ENCODE measurements around the gene UQCR10. TPM values are rescaled to one million over a fixed set of nuclear protein-coding genes. Genes with fewer than 3 reads are reported as not detected.

The UQCR10 gene
- total RNA-seq, 1 donor from 2014 or later: 81.1 TPM

DNA sequence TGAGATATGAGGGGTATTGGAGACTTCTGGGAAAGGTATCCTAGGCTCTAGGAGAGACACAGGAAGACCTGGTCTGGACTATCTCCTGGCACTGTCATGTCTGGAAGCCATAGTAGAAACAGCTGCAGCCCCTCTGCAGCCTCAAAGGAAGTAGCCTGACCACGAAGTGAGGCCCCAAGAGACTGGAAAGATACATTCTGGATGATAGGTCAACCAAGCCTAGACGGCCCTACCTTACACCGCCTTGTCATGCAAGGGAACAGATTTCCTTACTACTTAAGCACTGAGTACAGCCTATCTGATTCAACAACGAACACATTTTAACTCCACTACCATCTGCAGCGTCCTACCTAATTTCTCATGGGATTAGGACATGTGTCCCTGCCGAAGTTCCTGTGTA is 31.1 kb downstream of the UQCR10 start:
- DNase-seq (ENCODE audit: low spot score): no peak

DNA sequence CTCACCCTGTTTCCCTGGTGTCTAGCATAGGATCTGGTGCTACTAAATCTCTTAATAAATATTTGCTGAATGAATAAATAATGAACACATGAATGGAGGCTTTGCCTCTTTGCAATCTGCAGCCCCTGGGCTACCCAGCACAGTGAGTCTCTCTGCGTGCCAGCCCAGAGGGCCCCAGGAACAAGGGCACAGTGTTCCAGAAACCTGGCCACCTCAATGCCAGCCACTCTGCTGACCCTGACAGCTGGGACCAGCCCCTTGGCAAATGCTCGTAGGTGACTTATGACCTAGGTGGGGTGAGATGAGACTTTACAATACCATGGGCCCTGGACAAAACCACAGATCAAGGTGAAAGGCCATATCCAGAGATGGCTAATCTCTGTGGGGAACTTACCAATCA is 31.6 kb downstream of the UQCR10 start:
- DNase-seq (ENCODE audit: low spot score): no peak

DNA sequence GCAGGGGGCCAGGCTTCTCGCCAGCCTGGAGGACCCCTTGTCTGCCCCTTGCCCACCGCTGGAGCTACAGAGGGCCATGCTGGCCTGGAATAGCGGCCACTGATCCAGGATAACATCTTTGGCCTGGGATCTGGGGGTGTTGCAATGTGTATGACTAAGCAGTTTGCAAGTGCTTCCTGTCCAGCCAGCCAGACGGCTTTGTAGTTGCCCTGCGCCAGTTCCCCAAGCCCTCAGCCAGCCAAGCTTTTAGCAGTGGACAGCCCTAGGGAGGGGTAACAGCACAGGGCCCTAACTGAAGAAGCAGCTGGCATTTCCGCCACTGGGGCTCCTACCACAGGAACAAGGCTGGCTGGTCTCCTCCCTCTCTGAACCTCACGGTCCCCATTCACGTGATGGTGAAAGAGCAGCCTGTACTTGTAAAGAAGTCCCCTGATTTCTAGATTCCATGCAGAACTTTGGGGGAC is 32.1 kb downstream of the UQCR10 start:
- peak; percentile 91 for DNase-seq (ENCODE audit: low spot score)

DNA sequence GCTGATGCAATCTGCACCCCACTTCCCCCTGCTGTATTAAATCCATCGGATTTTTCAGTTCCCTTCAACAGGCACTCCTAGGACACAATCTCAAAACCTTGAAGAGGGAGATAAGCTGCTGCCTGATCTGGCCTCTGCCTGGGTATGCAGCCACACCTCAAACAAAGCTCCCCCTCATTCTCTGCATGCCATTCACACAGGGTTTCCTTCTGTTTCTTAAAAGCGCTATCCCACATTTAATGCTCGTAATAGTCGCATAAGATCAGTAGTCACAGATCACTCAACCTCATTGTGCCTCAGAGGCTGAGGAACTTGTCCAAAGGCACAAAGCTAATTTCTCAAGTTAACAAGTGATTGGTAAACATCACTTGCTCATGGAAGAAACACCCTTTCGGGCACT is 34.0 kb downstream of the UQCR10 start:
- DNase-seq (ENCODE audit: low spot score): no peak

DNA sequence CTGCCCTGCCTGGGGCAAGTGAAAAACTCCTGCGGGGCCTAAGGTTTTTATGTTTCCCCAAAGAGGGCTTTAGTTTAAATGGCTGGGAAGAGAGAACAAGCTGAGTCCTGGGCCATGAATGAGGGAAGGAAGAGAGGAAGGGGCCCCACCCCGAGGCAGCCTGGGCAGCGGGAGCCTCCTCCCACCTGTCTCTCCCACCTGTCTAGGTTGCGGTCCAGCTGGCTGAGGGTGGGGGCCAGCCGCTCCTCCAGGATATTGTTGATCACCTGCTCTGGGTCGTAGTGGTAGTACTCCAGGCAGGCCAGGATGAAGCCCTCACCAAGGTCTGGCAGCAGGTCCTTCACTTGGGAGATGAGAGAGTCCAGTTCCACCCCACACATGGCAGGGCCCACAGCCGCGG is 34.6 kb downstream of the UQCR10 start:
- DNase-seq (ENCODE audit: low spot score): no peak

DNA sequence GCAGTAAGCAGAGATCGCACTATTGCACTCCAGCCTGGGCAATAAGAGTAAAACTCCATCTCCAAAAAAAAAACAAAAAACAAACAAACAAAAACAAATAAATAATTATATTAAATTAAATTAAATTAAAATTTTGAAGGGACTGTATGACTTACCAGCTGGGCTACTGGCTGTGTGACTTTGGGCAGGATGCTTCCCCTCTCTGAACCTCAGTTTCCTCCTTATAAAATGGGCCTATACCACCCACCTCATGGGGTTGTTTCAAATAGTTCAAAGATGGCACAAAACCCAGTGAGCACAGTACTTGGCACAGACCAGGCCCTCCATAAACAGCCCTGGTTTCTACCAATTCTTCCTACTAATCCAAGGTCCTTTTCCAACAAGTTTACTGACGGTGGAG is 36.0 kb downstream of the UQCR10 start:
- DNase-seq (ENCODE audit: low spot score): no peak

DNA sequence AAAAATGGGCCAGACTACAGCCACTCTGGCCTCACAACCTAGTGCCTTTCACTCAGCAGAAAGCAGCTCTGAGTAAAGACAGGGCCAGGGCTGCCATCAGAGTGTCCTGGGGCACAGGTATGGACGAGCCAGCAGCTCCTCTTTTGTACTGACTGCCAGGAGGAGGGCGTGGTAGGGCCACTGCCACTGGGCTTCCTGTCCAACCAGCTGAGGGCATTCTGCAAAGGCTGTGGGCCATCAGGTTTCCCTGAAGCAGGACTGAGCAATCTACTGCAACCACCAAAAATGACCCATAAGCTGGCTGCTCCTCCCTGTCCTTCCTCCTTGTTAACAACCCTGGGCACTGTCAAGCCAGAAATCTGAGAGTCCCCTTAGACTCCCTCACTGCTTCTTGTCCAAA is 37.8 kb downstream of the UQCR10 start:
- no peak for DNase-seq (ENCODE audit: low spot score)

DNA sequence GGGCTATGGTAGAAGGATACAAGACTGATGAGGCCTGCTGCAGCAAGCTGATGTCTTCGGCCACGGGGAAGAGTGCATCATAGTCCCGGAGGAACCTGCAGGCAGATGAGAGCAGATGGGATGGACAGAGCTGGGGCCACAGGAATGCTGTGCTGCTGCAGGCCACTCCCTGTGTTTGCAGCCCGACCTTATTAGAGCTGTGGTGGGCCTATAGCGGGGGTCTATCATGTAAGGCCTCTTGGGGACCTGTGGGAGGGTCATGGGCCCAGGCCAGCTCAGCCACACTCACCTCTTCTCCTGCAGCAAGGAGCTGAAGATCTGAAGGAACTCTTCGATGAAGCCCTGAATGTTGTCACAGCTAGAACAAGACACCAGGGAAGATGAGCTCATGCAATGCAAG is 39.0 kb downstream of the UQCR10 start:
- DNase-seq (ENCODE audit: low spot score): no peak

DNA sequence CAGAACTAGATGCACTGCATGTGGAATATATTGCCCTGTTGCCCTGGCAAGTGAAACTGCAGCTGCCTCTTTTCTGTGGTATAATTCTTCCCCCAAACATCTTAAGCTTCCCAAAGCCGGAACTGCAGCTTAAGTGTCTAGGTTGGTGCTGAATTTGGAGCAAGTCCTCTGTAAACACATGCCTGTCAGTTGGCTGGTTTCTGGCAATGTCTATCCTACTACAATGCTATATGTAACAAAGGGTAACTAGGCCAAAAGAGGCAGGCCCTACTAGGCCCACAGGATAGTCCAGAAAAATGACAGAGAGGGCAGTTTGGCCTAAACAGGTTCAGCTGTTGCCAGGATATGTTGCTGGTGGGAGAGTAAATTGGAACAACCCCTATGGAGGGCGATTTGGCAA is 43.0 kb downstream of the UQCR10 start:
- DNase-seq (ENCODE audit: low spot score): no peak

DNA sequence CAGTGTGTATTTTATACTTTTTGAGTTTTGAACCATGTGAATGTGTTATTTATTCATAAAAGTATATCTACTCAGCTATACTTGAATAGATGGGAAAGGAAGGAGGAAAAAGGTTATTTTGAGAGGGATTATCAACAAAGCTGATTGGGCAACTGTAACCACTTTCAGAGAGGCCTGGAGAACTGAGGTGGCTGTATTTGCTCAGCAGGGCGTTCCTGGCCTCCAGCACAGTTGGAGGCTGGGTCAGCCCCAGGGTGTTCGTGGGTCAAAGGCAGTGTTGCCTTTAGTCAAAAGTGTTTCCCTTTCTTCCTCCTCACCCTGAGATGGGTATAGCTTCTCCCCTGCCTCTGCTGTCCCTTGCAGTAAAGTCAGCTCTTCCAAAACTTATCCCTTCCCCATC is 44.2 kb downstream of the UQCR10 start:
- no peak for DNase-seq (ENCODE audit: low spot score)

DNA sequence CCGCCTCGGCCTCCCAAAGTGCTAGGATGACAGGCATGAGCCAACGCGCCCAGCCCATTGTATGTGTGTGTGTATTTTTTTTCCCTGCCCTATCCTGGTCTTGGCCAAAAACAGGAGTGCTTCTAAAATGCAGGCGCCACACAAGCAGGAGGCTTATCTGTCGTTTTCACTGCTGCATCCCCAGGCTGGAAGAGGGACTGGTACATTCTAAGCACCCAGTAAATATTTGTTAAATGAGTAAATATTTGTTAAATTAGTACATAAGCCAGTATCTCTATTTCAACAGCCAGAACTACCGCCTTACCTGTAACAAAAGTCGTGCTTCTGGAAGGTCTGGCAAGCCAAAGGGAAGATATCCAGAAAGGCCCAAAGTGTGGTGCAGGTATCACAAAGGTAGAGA is 46.0 kb downstream of the UQCR10 start:
- DNase-seq (ENCODE audit: low spot score): no peak

DNA sequence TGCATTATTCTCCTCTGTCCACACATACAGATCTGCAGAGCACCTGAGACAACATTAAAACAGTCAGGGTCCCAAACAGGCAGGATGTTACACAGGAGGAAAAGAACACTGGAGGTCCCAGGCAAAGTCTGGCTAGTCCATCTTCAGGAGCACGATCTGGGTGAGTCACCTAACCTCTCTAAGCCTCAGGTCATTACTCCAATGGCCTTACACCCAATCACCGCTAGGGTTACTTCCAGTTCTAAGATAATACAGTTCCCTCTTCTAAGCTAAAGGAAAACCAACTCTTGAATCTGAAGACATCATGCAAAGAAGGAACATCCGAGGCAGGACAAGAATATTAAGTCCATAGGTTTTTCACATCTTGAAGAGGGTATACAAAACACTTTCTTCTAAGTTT is 46.4 kb downstream of the UQCR10 start:
- no peak for DNase-seq (ENCODE audit: low spot score)

DNA sequence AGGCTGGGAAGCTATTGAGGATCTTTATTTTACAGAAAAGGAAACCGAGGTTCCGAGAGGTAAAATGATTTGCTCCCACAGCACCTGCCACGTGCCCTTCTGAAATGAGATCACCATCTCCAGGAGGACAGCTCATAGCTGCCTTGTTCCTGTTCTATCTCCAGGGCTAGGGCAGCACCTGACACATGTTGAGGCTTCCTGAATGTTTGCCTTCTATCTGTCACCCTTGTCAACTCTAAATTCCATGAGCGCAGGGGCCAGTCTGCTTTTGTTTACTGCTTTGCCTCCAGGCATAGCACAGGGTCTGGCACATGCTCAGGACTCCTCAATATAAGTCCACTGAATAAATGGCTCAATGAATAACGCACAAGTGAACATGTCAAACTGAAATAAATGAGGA is 46.8 kb downstream of the UQCR10 start:
- no peak for DNase-seq (ENCODE audit: low spot score)

DNA sequence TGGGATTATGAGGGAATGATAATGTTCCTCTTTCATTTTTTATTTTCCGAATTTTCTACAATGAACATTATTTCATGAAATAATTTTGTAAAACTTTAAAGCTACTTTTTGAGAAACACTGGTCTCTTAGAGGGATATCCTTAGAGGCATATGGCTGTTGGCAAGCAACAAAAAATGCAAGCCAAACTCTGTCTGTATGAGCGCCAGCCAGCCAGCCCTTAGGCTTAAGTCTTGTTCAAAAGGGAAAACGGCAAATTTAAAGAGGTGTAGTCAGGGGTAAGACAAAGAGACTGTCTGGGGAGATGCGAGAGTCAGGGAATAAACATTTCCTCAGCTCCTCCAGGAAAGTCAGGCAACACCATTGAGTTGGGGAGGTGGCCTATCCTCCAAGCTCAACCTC is 48.4 kb downstream of the UQCR10 start:
- no peak for DNase-seq (ENCODE audit: low spot score)

DNA sequence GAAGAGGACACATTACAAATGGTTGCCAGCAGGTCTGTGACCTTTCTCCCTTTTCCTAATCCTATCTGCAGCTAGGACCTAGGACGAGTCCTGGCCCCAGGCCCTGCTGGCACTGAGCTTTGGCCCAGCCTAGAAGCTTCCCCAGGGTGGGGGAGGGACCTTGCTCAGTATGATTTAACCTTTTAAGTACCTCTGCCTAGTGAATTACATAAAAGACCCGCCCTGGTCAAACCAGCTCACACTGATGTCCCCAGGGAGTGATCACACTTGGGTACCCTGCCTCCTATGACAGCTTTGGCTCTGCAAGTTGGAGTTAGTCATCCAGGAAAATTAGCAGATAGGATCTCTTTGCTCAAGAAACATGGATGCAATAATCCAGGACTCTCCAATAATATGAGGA is 49.0 kb downstream of the UQCR10 start:
- no peak for DNase-seq (ENCODE audit: low spot score)

DNA sequence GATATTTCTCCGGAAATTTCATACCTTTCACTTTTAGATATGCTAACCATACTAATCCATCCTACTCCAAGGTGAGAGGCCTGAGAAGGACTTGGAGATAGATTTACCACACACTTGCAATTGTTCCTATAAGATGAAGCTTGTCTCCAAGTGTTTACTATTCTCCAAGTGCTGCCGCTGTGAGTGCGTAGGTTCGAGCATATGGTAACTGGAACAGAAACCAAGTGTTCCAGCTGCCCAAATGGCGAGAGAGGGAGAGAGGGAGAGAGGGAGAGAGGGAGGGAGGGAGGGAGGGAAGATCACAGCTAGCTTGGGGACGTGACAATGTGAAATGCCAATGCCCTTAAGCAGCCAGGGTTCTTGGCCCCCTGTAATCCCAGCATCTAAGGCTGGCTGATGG is 49.4 kb downstream of the UQCR10 start:
- DNase-seq (ENCODE audit: low spot score): no peak

DNA sequence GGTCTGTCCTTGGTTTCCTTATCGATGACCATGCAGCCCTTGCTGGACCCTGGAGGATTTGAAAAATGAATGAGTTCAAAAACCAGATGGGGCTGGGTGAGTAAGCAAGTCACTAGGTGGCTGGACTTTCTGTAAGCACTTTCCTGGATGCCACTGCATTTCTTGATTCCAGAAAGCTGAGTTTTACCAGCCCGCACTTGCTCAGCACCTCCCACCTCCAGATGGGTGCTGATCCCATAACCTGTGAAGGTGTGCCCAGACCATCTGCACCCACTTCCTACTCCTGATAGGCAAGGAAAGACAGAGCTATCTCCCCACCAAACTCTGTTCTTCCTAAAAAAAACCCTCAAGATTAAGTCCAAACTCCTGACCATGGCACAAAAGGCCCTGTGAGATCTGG is 49.8 kb downstream of the UQCR10 start:
- DNase-seq (ENCODE audit: low spot score): no peak

DNA sequence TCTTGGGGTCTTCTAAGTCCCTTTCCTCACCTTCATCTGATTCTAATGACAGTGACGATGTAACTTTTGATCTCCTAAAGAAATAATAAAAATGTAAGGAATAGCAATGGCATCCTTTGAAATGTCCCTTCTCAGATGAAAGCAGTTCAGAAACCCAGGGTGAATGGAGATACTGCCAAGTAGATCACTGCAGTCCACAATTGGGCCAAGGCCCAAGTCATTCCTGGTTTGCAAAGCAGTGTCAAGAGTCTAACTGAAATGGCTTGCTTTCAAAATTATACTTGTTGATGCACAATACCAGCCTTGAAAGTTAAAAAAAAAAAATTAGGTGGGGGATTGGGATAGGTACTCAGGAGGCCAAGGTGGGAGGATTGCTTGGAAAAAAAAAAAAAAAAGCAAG is 50.6 kb downstream of the UQCR10 start:
- no peak for DNase-seq (ENCODE audit: low spot score)

DNA sequence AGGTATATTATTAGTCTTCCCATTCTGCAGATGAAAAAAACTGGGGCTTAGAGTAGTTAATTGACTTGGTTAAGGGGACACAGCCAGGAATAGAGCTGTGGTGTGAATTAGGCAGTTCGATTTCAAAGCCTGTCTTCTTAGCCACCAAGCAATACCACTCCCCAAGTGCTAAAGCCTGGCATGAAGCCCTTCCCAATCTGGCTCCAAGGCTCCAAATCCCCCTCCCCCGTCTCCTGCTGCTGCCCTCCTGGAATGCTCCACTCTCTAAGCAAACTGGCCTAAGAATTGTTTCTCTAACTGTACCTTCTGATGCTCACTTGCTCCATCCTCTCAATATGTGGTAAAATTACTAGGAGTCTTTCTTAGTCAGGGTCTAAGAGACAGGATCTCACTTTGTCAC is 52.3 kb downstream of the UQCR10 start:
- no peak for DNase-seq (ENCODE audit: low spot score)

Other genes with a start within 250 kb of the UQCR10 start
- 33.3 TPM for gene THOC5, start 213.6 kb upstream of the UQCR10 start, total RNA-seq
- gene NIPSNAP1, start 186.3 kb upstream of the UQCR10 start, total RNA-seq: 7.9 TPM
- gene NF2, start 163.7 kb upstream of the UQCR10 start, total RNA-seq: 34.1 TPM
- not detected for gene CABP7, start 47.4 kb upstream of the UQCR10 start, total RNA-seq
- 17.8 TPM for gene ZMAT5, start 362 bp upstream of the UQCR10 start, total RNA-seq
- 73.9 TPM for gene ASCC2, start 70.9 kb downstream of the UQCR10 start, total RNA-seq
- gene MTMR3, start 115.8 kb downstream of the UQCR10 start, total RNA-seq: 52.8 TPM